ENCODE measurements around the gene ZSWIM6. TPM values are rescaled to one million over a fixed set of nuclear protein-coding genes. Genes with fewer than 3 reads are reported as not detected.
A peak's percentile ranks its signal among the peaks of the same experiment; 100 is the strongest.

Gene ZSWIM6
- polyA plus RNA-seq, 3 donors, result 1.7 to 33.5 (median 2.7) TPM

DNA sequence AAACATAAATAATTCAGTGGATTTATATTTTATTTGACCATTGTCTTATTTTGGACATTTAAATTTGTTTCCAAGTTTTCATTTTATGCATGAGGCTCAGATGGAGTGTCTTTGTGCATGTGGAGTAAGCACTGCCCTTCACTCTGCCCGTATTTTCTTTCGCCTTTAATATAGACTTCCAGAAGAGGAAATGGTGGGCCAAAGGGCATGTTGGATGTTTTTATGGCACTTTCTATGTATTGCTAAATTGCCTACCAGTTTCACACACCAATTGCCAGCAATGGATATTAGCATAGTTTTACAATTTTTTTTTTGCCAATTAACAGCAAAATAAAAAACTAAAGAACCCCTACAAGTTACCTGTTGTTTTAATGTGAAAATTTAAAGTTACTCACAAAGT is 38.4 kb downstream of the ZSWIM6 start:
- Histone ChIP-seq H3K9me3 (replicated peaks in 1 of 2; ENCODE audit: control insufficient read depth in 1 of 2, insufficient read depth in 1 of 2, low read length in 2 of 2) (no peaks in the 10 kb centered on the region), H3K27me3 (ENCODE audit: control insufficient read depth in 2 of 2, insufficient read depth in 2 of 2, low read length in 2 of 2) (no peaks in the 10 kb centered on the region), H3K79me2 (ENCODE audit: insufficient read depth, low read length) (peaks cover 93% of the 10 kb centered on the region), H3K27ac (ENCODE audit: low read depth in 1 of 2, low read length in 2 of 2) (no peak overlapping the region), H3K4me2 (replicated peaks; ENCODE audit: extremely low read depth, low read length, poor library complexity, severe bottlenecking) (no peak overlapping the region), H3K4me1 (ENCODE audit: control insufficient read depth in 1 of 2, insufficient read depth in 2 of 2, low read length in 2 of 2) (no peaks in the 10 kb centered on the region), H3K9ac (ENCODE audit: insufficient read depth, low read length, poor library complexity, severe bottlenecking) (no peak overlapping the region), H4K20me1 (ENCODE audit: insufficient read depth, low read length) (peaks cover 98% of the 10 kb centered on the region), H2AFZ (ENCODE audit: insufficient read depth, low read depth, low read length, poor library complexity, severe bottlenecking) (no peak overlapping the region), H3K36me3 (replicated peaks in 1 of 2; ENCODE audit: control insufficient read depth in 1 of 2, insufficient read depth in 2 of 2, low read length in 2 of 2) (peaks cover 0 to 3% of the 10 kb centered on the region in 2 donors), H3K4me3 (replicated peaks in 1 of 3; ENCODE audit: low read depth in 2 of 3, low read length in 3 of 3) (no peak overlapping the region)
- TF ChIP-seq, protein P1, sequence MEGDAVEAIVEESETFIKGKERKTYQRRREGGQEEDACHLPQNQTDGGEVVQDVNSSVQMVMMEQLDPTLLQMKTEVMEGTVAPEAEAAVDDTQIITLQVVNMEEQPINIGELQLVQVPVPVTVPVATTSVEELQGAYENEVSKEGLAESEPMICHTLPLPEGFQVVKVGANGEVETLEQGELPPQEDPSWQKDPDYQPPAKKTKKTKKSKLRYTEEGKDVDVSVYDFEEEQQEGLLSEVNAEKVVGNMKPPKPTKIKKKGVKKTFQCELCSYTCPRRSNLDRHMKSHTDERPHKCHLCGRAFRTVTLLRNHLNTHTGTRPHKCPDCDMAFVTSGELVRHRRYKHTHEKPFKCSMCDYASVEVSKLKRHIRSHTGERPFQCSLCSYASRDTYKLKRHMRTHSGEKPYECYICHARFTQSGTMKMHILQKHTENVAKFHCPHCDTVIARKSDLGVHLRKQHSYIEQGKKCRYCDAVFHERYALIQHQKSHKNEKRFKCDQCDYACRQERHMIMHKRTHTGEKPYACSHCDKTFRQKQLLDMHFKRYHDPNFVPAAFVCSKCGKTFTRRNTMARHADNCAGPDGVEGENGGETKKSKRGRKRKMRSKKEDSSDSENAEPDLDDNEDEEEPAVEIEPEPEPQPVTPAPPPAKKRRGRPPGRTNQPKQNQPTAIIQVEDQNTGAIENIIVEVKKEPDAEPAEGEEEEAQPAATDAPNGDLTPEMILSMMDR (IDR thresholded peaks at IDR 0.05), result no peak
- Mint-ChIP-seq H3K4me3 (no peak overlapping the region), H3K9me3 (peaks cover 0 to 3% (median 0%) of the 10 kb centered on the region in 7 donors), H3K27me3 (ENCODE audit: low read depth in 3 of 3) (peaks cover 0 to 2% (median 1%) of the 10 kb centered on the region in 3 donors), H3K4me1 (peaks cover 8% of the 10 kb centered on the region), H3K27ac (peak overlapping the region in 1 of 7 donors; percentile 17), H3K36me3 (peaks cover 20 to 33% of the 10 kb centered on the region in 2 donors)
- intact Hi-C loops (cut with micrococcal nuclease), result no loop called here
- WGBS (ENCODE audit: insufficient coverage), result no CpG with 5 or more reads among the region's 2 CpGs
- no peak for DNase-seq

DNA sequence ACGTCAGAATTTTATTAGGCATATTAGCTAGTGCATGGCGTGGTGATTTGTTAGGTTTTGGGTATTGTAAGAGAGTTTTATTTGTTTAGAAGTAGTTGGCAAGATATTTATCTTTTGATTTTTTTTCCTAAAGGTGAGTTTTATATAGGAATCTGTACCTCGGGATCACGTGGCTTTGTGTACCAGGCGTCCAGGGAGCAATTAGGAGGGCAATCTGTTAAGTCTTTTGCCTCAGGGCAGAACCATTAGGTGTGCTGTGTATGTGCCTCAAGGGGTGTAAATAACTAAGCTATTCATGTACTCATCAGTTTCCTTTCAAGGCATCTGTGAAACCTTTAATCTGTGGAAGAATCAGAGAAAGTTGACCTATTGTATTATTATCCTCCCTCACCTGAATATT is 39.4 kb downstream of the ZSWIM6 start:
- no peak overlapping the region for H3K27ac ChIP-seq (ENCODE audit: low read depth in 1 of 2, low read length in 2 of 2)
- H3K4me1 ChIP-seq (ENCODE audit: control insufficient read depth in 1 of 2, insufficient read depth in 2 of 2, low read length in 2 of 2), result no peaks in the 10 kb centered on the region
- no peak overlapping the region for H3K4me3 ChIP-seq (replicated peaks in 1 of 3; ENCODE audit: low read depth in 2 of 3, low read length in 3 of 3)
- H3K79me2 ChIP-seq (ENCODE audit: insufficient read depth, low read length), result peaks cover 84% of the 10 kb centered on the region
- WGBS (ENCODE audit: insufficient coverage), result 94% methylated on average over 5 of the region's 5 CpGs
- Mint-ChIP-seq H3K4me1 (peaks cover 5% of the 10 kb centered on the region), H3K9me3 (peaks cover 0 to 3% (median 0%) of the 10 kb centered on the region in 7 donors), H3K27ac (peak overlapping the region in 1 of 7 donors; percentile 42), H3K36me3 (peaks cover 20 to 30% of the 10 kb centered on the region in 2 donors), H3K27me3 (ENCODE audit: low read depth in 3 of 3) (peaks cover 0 to 2% (median 1%) of the 10 kb centered on the region in 3 donors), H3K4me3 (no peak overlapping the region)
- TF ChIP-seq, protein P1 (IDR thresholded peaks at IDR 0.05), result no peak
- H3K9ac ChIP-seq (ENCODE audit: insufficient read depth, low read length, poor library complexity, severe bottlenecking), result no peak overlapping the region
- DNase-seq, result no peak
- no peaks in the 10 kb centered on the region for H3K9me3 ChIP-seq (replicated peaks in 1 of 2; ENCODE audit: control insufficient read depth in 1 of 2, insufficient read depth in 1 of 2, low read length in 2 of 2)
- H4K20me1 ChIP-seq (ENCODE audit: insufficient read depth, low read length), result peaks cover 88% of the 10 kb centered on the region
- no peak overlapping the region for H2AFZ ChIP-seq (ENCODE audit: insufficient read depth, low read depth, low read length, poor library complexity, severe bottlenecking)
- intact Hi-C loops (cut with micrococcal nuclease), result no loop called here
- H3K4me2 ChIP-seq (replicated peaks; ENCODE audit: extremely low read depth, low read length, poor library complexity, severe bottlenecking), result no peak overlapping the region
- H3K36me3 ChIP-seq (replicated peaks in 1 of 2; ENCODE audit: control insufficient read depth in 1 of 2, insufficient read depth in 2 of 2, low read length in 2 of 2), result no peaks in the 10 kb centered on the region
- no peaks in the 10 kb centered on the region for H3K27me3 ChIP-seq (ENCODE audit: control insufficient read depth in 2 of 2, insufficient read depth in 2 of 2, low read length in 2 of 2)
